Endometrial microvascular endothelial cells (primary cell): ENCODE results near the gene ROCK2. TPM values are rescaled to one million over a fixed set of nuclear protein-coding genes. Genes with fewer than 3 reads are reported as not detected.

Experiments used
- in situ Hi-C: cut with HindIII; loops from 2 replicates; pipeline ENCODE4 v1.10.0; 2017; ENCODE audit warnings: low sequenced_read_pairs, low pct_unique_long_range_greater_than_20kb; ENCODE audit errors: inconsistent ontology term
- total RNA-seq: library from RNA; depleted of rRNA; stranded (reverse); fragments of >200 nt; gene quantifications from one replicate; pipeline ENCODE4 v1.2.3, GENCODE V29; 2015; ENCODE audit errors: inconsistent ontology term

ROCK2 gene
- total RNA-seq, 1 donor from 2014 or later, result 39.5 TPM

DNA sequence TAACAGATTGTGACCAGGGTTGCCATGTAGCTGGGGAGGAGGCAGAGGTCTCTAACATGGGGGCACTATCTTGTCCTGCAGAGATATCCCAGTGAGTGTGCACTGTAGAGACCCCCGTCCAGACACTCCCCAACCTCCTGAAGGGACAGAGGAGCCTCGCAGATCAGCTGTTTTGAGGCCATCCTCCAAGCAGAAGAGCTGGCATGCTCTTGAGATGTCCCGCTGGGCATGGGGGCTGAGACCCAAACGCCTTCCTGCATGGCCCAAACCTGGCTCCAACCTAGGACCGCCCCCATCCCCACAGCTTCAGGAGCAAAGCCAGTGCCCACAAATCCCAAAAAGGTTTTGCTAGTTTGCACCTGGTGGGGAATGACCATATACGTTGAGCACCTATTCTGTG lies 191.8 kb downstream of the ROCK2 start:
- in situ Hi-C loops, result no loop called here

DNA sequence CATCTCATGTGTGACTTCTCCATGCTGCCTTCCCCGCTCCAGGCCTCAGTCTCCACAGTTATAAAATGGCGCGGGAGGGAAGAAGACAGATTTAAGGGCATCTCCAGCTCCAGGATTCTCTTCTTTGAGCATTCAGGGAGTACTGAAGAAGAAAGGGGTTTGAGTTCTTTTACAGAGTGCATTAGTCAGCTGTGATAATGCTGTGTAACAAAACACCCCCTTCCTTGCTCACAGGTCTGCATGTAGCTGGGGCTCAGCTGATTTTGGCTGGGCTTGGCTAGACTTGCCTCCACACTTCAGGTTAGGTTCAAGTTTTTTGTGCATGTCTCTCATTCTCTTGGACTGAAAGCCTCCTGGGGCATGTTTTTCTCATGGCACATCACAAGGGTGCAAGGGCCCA lies 197.2 kb downstream of the ROCK2 start:
- in situ Hi-C loops, result no loop called here

GRCh38 chr2:11146076-11146475 lies 198.4 kb downstream of the ROCK2 start:
- in situ Hi-C loops, result no loop called here

- in situ Hi-C loops, result no loop called here
Observed at GRCh38 chr2:11145350-11145749, 199.1 kb downstream of the ROCK2 start.

DNA sequence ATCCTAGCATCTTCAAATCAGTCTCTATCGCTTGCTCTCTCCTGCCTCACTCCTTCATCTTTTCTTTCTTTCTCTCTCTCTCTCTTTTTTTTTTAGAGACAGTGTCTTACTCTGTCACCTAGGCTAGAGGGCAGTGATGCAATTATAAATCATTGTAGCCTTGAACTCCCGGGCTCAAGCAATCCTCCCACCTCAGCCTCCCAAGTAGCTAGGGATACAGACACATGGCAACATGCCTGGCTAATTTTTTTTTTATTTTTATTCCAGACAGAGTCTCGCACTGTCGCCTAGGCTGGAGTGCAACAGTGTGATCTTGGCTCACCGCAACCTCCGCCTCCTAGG lies 199.7 kb downstream of the ROCK2 start:
- in situ Hi-C loops, result no loop called here

- in situ Hi-C loops, result no loop called here
Observed at GRCh38 chr2:11144077-11144737, 200.2 kb downstream of the ROCK2 start.

- in situ Hi-C loops, result no loop called here
Observed at GRCh38 chr2:11142987-11143386, 201.4 kb downstream of the ROCK2 start.

- in situ Hi-C loops, result no loop called here
Observed at GRCh38 chr2:11142330-11142729, 202.1 kb downstream of the ROCK2 start.

DNA sequence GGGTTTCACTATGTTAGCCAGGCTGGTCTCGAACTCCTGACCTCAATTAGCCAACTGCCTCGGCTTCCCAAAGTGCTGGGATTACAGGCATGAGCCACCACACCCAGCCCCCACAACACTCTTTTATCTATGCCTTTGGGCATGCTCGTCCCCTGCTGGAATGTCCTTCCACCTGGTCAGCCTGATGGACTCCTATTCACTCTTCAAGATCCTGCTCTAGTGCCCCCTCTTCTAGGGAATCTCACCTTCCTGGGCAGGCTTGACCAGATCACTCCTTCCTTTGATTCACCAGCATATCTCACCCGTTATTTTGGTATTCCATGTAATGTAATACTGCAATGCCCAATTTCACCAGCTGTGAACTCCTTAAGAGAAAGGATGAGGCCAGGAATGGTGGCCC lies 203.1 kb downstream of the ROCK2 start:
- in situ Hi-C loops, result no loop called here

- in situ Hi-C loops, result no loop called here
Observed at GRCh38 chr2:11140492-11140891, 203.9 kb downstream of the ROCK2 start.

DNA sequence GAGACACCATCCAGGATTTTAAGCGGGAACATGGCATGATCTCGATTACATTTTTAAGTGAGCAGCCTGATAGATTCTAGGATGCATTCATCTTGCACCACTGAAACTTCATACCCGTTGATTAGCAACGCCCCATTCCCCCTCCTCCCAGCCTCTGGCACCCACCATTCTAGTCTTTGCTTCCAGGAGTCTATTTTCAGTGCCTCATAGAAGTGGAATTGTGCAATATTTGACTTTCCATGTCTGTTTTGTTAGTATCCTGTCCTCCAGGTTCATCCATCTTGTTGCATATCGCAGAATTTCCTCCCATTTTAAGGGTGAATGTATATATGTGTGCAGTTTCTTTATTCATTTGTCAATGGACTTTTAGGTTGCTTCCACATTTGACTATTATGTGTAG lies 210.1 kb downstream of the ROCK2 start:
- in situ Hi-C loops, result no loop called here

GRCh38 chr2:11133936-11134320 lies 210.5 kb downstream of the ROCK2 start:
- in situ Hi-C loops, result no loop called here

GRCh38 chr2:11133238-11133935 lies 211.0 kb downstream of the ROCK2 start:
- in situ Hi-C loops, result no loop called here

DNA sequence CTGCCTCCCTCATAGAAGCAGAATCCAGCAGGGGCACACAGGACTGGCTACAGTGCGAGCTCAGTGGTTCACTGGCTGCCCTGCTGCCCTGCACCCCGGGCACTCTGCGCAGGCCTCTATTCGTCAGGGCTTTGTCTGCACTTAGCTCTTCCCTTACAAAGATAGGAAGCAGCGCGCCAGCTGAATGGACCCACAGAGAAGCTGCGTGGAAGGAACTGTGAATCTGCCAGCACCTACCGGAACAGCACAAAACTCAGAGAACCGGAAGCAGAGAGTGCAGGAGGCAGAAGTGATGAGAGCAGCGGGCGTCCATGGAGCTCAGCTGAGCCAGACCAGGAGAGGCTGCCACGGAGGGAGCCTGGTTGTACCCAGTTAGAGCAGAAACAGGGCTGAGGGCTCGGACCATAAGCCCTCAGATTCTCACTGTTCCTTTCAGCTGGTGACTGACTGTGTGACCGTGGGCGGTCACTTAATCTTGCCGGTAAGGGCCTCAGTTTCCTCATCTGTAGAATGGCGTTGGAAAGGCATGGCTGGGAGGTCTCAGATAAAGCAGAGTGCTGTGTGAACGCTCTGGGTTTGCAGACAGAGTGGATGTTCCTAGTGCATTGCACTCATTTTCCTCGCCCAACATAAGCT lies 212.3 kb downstream of the ROCK2 start:
- in situ Hi-C loops, result no loop called here

DNA sequence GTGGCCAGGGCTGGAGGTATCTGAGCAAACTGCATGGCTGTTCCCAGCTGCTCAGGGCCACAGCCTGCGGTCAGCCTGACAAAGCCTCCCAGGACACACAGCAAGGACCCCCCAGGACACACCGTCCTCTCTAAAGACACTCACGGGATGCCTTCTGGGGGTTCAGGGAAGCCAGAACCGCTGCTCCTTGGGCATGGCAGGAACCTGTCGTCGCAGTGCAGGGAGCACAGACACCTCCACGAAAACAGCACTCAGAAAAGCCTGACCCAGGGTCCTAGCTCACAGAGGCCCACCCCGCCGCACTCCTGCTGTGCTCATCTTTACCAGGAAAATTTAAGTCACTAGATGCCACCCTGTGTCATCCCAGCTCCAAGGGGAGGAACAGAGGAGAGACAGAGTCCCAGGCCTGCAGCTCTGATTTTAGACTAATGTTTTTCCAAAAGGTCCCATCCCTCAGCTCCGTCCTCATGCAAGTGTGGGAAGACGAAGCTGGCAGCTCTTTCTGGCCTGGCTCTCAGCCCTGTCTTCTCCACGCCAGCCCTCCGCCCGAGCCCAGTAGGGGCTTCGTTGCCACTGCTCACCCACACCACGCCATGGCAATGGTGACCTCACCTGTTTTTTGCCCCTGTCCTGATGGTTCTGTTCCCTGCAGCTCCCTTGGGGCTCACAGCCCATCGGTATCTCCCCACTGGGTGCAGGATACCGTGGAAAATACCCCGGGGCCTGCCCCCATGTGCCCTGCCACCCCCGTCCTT lies 213.1 kb downstream of the ROCK2 start:
- in situ Hi-C loops, result no loop called here

Other genes starting within 250 kb of the ROCK2 start
- 43.8 TPM for gene SLC66A3, start 189.2 kb downstream of the ROCK2 start, total RNA-seq
- 26.6 TPM for gene E2F6, start 121.5 kb upstream of the ROCK2 start, total RNA-seq
- not detected for gene GREB1, start 189.4 kb upstream of the ROCK2 start, total RNA-seq